Epidermal melanocyte (primary cell): ENCODE results near the gene GATAD2B.

ENCODE experiments used
- DNase-seq: peaks from one replicate; pipeline ENCODE4 v3.0.0; 2011; ENCODE audit warnings: low spot score; ENCODE audit not compliant: insufficient read length

GATAD2B gene

GRCh38 chr1:153922972-153923925, at the start of gene GATAD2B:
GATAD2B (minus strand) TSS chr1:153922972; CDS start chr1:153828347, 94,625 bp downstream.
- DNase-seq: peak; percentile 98

- no peak for DNase-seq
These were observed 47.6 kb upstream of the GATAD2B start for GRCh38 chr1:153970346-153970745.

- no peak for DNase-seq
These were observed 46.2 kb upstream of the GATAD2B start for GRCh38 chr1:153968972-153969371.

- DNase-seq: no peak
These were observed 45.6 kb upstream of the GATAD2B start for GRCh38 chr1:153968408-153968807.

GRCh38 chr1:153968000-153968363, 45.2 kb upstream of the GATAD2B start:
- DNase-seq: no peak

- DNase-seq: peak; percentile 74
These were observed 44.6 kb upstream of the GATAD2B start, which contains the start of gene CREB3L4 for GRCh38 chr1:153967107-153967999. CREB3L4 (plus strand) TSS chr1:153967902; CDS start chr1:153968526, 624 bp downstream.

- DNase-seq: no peak
These were observed 41.1 kb upstream of the GATAD2B start for GRCh38 chr1:153963850-153964331.

GRCh38 chr1:153963030-153963849, 40.5 kb upstream of the GATAD2B start, which contains the start of gene SLC39A1:
SLC39A1 (minus strand) TSS chr1:153963537; CDS start chr1:153962715, 822 bp downstream.
- peak; percentile 88 for DNase-seq

GRCh38 chr1:153962088-153963029, 39.6 kb upstream of the GATAD2B start:
- no peak for DNase-seq

GRCh38 chr1:153961421-153961820, 38.6 kb upstream of the GATAD2B start:
- DNase-seq: no peak

- DNase-seq: no peak
These were observed 37.4 kb upstream of the GATAD2B start for GRCh38 chr1:153960206-153960605.

GRCh38 chr1:153959454-153959853, 36.7 kb upstream of the GATAD2B start:
- DNase-seq: no peak

- no peak for DNase-seq
These were observed 36.1 kb upstream of the GATAD2B start for GRCh38 chr1:153958961-153959260.

- DNase-seq: peak; percentile 99
These were observed 35.6 kb upstream of the GATAD2B start, which contains the start of gene CRTC2 for GRCh38 chr1:153958111-153958960. CRTC2 (minus strand) TSS chr1:153958612; CDS start chr1:153958497, 115 bp downstream.

GRCh38 chr1:153957744-153958110, 35.0 kb upstream of the GATAD2B start:
- no peak for DNase-seq

- DNase-seq: no peak
These were observed 34.4 kb upstream of the GATAD2B start for GRCh38 chr1:153956997-153957715.

- no peak for DNase-seq
These were observed 32.1 kb upstream of the GATAD2B start for GRCh38 chr1:153954826-153955225.

- no peak for DNase-seq
These were observed 31.1 kb upstream of the GATAD2B start for GRCh38 chr1:153953859-153954365.
